ENCODE data around the gene MED27.

Gene MED27

GRCh38 chr9:131879181-131879910 lies 200.3 kb downstream of the MED27 start:
- DNase-seq (ENCODE audit: low spot score) = no peak

GRCh38 chr9:131876486-131876885 lies 203.2 kb downstream of the MED27 start:
- DNase-seq (ENCODE audit: low spot score) = no peak

GRCh38 chr9:131875828-131876485 lies 203.7 kb downstream of the MED27 start:
- no peak for DNase-seq (ENCODE audit: low spot score)

- no peak for DNase-seq (ENCODE audit: low spot score)
These were observed 204.6 kb downstream of the MED27 start for GRCh38 chr9:131874916-131875670.

GRCh38 chr9:131874447-131874846 lies 205.2 kb downstream of the MED27 start:
- DNase-seq (ENCODE audit: low spot score) = no peak

GRCh38 chr9:131873891-131874440 lies 205.7 kb downstream of the MED27 start:
- DNase-seq (ENCODE audit: low spot score) = no peak

GRCh38 chr9:131873335-131873734 lies 206.3 kb downstream of the MED27 start:
- DNase-seq (ENCODE audit: low spot score) = no peak

- DNase-seq (ENCODE audit: low spot score) = no peak
These were observed 207.0 kb downstream of the MED27 start for GRCh38 chr9:131872702-131873101.

GRCh38 chr9:131872006-131872405 lies 207.7 kb downstream of the MED27 start:
- DNase-seq (ENCODE audit: low spot score) = no peak

- no peak for DNase-seq (ENCODE audit: low spot score)
These were observed 209.5 kb downstream of the MED27 start for GRCh38 chr9:131870156-131870555.

GRCh38 chr9:131869348-131869747 lies 210.3 kb downstream of the MED27 start:
- no peak for DNase-seq (ENCODE audit: low spot score)

GRCh38 chr9:131868766-131869165 lies 210.9 kb downstream of the MED27 start:
- DNase-seq (ENCODE audit: low spot score) = no peak

- DNase-seq (ENCODE audit: low spot score) = no peak
These were observed 212.0 kb downstream of the MED27 start for GRCh38 chr9:131867611-131868192.

- no peak for DNase-seq (ENCODE audit: low spot score)
These were observed 214.0 kb downstream of the MED27 start for GRCh38 chr9:131865446-131866195.

GRCh38 chr9:131864531-131864930 lies 215.1 kb downstream of the MED27 start:
- DNase-seq (ENCODE audit: low spot score) = no peak

- DNase-seq (ENCODE audit: low spot score) = no peak
These were observed 216.3 kb downstream of the MED27 start for GRCh38 chr9:131863306-131863896.

- DNase-seq (ENCODE audit: low spot score) = no peak
These were observed 217.4 kb downstream of the MED27 start for GRCh38 chr9:131862261-131862660.

- no peak for DNase-seq (ENCODE audit: low spot score)
These were observed 219.2 kb downstream of the MED27 start for GRCh38 chr9:131860430-131860829.

- DNase-seq (ENCODE audit: low spot score) = no peak
These were observed 221.5 kb downstream of the MED27 start for GRCh38 chr9:131858147-131858546.

GRCh38 chr9:131856105-131856504 lies 223.6 kb downstream of the MED27 start:
- no peak for DNase-seq (ENCODE audit: low spot score)

Data from hematopoietic multipotent progenitor cell treated with erythropoietin and hydrocortisone succinate and interleukin-3 and kit ligand, for 17 days (in vitro differentiated cells).